Activated T-helper 2 cell treated with anti-CD3 and anti-CD28 coated beads, Interferon-gamma antibody, Interleukin-2, Interleukin-4, amounts not matched to agents 10 μg/mL and 5 μg/mL and 100 μg/mL, durations not matched to agents 14 hours and 24 hours and 36 hours (primary cell): ENCODE data around the gene PICALM. TPM values are rescaled to one million over a fixed set of nuclear protein-coding genes. Genes with fewer than 3 reads are reported as not detected.

Experiments
- DNase-seq: peaks from one replicate; pipeline ENCODE4 v3.0.0; 2021; ENCODE audit warnings: low spot score
- H3K27ac Mint-ChIP-seq: one replicate; pipeline ENCODE4 v1.8.0; 2021; ENCODE audit warnings: mixed read lengths
- H3K27me3 Mint-ChIP-seq: one replicate; pipeline ENCODE4 v1.8.0; 2021; ENCODE audit warnings: low read depth, mixed read lengths
- H3K36me3 Mint-ChIP-seq: one replicate; pipeline ENCODE4 v1.8.0; 2021; ENCODE audit warnings: low read depth, mixed read lengths
- H3K4me1 Mint-ChIP-seq: one replicate; pipeline ENCODE4 v1.8.0; 2021; ENCODE audit warnings: low read depth, mixed read lengths
- H3K4me3 Mint-ChIP-seq: one replicate; pipeline ENCODE4 v1.8.0; 2021; ENCODE audit warnings: low read depth, mild to moderate bottlenecking, moderate library complexity, mixed read lengths
- H3K9me3 Mint-ChIP-seq: one replicate; pipeline ENCODE4 v1.8.0; 2021; ENCODE audit warnings: mixed read lengths
- intact Hi-C: fragments of 100-400 bp; cut with micrococcal nuclease; formaldehyde crosslinking; loops from one replicate; pipeline ENCODE4 v1.15.1; 2023
- total RNA-seq: library from RNA; stranded (reverse); gene quantifications from 2 replicates; pipeline ENCODE4 v1.2.3, GENCODE V29; 2022

The PICALM gene
- total RNA-seq, 1 donor from 2014 or later, result 213 TPM

DNA sequence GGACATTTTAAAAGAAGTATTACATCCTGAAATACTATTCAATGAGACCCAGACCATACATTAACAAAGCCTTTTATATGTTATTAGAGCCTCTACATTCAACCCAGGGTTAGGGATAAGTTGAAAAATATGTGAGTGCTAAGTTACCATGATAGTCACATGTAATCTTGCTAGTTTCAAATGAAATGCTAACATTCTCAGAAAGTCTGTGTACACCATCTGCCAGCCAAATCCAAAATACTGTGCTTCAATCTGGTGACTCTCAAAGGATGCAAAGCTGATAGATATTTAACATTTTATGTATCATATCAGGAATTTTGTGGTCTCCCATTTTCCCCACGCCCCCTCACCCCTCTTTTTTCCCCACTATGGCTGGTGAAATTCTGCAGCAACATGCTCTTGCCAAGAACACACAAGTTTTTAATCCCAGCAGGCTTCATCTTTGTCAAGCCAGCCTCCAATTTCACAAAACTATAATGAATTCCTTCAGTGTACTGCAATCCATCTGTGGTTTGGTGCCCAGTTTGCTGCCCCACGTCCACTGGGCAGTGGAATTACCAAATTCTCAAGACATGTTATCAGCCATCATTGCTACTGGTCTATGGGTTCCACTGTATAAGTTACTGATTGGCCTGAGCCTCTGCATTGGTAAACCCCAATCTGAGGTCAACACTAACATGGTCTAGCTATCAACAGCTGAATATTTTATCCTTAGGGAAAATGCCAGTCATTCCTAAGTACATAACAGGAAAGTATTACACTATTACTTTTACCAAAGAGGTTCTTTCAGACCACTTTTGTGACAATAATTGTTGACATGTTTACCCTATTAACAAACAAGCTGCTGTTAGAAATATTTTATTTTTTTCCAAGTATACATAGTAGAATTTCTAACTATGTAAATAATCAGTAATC is 1.5 kb upstream of the PICALM start:
- intact Hi-C loops, result no loop called here
- peaks cover 24% of the 10 kb centered on the region for H3K4me1 Mint-ChIP-seq
- peaks cover 2% of the 10 kb centered on the region for H3K27me3 Mint-ChIP-seq
- H3K9me3 Mint-ChIP-seq, result no peaks in the 10 kb centered on the region
- H3K36me3 Mint-ChIP-seq, result peaks cover 30% of the 10 kb centered on the region
- peak overlapping the region; percentile 86 for H3K27ac Mint-ChIP-seq
- DNase-seq, result no peak
- peak overlapping the region; percentile 64 for H3K4me3 Mint-ChIP-seq

DNA sequence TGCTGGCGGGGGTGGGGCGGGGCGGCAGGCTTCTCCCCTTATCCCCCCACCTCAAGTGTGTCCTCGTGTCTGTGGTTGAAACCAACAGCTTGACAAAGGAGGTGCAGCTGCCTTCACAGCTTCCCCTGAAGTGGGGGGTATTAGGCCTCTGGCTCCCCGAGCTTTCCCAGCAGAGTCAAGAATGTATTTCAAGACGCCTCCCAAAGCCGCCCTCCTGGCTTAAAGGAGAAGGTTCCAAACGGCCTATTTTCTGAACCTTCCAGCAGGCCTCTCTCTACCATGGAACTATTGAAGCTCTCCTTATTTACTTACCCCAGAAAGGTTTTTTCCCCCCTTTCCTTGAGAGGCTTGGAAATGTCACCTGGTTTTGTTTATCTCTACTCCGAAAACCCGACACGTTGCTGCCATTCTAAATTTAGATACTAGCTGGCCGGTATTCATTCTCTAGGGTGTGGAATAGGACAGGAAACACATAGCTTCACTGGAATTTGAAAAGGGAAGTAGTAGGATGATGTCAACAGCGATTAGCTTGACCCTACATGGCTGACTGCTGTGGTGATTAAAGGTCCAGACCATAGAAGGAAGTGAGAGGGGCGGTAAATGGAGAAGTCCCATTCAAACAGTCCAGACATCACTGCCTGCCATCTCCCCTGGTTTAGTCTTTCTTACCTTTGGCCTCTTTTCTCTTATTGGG is 671 bp upstream of the PICALM start:
- peaks cover 34% of the 10 kb centered on the region for H3K36me3 Mint-ChIP-seq
- intact Hi-C loops, result loop anchor here (1.0 to 10.0 kb wide), 9 partner anchors 48 to 735 kb away; partner anchors contain the start of genes PRSS23 and TMEM126B
- H3K27ac Mint-ChIP-seq, result peak overlapping the region; percentile 86
- H3K27me3 Mint-ChIP-seq, result peaks cover 2% of the 10 kb centered on the region
- H3K9me3 Mint-ChIP-seq, result no peaks in the 10 kb centered on the region
- H3K4me1 Mint-ChIP-seq, result peaks cover 25% of the 10 kb centered on the region
- no peak for DNase-seq
- H3K4me3 Mint-ChIP-seq, result peak overlapping the region; percentile 64

DNA sequence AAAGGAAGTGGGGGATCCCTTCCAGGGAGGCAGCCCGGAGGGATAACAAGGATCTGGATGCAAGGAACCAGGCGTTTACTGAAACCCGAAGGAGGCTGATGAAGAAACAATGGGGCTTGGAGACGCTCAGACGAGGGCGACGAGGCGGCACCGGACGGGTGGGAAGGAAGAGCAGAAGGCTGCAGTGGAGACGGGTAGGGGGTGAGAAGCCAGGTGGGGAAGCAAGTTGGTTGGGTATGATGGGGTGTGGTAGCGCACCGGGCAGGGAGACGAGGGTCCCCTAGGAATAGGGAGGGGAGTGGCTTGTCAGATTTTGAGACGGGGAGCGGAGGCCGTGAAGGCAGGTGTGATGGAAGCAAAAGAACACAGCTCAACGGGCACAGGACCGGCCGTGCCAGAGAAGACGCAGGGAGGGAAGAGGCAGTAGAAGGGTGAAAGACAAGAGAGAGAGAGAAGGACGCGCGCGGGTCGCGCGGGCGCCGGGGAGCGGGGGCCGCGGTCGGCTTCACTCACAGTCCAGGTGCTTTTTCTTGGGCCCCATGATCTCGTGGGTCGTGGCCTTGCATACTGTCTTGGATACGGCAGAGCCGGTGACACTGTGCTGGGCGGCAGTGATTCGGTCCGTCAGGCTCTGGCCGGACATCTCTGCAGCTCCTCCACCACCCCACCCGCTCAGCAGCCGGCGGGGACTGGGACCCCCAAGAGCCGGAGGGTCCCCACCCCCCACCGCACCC is 579 bp downstream of the PICALM start:
- H3K36me3 Mint-ChIP-seq, result peaks cover 42% of the 10 kb centered on the region
- H3K9me3 Mint-ChIP-seq, result no peaks in the 10 kb centered on the region
- H3K4me3 Mint-ChIP-seq, result peak overlapping the region; percentile 95
- H3K4me1 Mint-ChIP-seq, result peaks cover 34% of the 10 kb centered on the region
- DNase-seq, result no peak
- peak overlapping the region; percentile 88 for H3K27ac Mint-ChIP-seq
- intact Hi-C loops, result loop anchor here (1.0 to 10.0 kb wide), 7 partner anchors 70 to 736 kb away; partner anchors contain the start of genes PRSS23 and TMEM126B
- H3K27me3 Mint-ChIP-seq, result peaks cover 2% of the 10 kb centered on the region

DNA sequence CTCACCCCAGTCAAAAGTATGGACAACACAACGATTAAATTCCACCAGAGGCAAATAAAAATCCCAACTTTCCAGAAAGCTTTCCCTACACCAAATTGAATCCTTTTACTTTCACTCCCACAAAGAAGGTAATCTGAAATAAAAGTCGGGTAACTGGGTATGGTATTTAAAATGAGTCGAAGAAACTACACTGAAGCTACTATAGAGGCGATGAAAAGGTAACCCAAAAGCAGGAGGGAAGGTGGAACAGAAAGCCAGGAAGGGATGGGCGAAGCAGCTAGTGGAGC is 1.1 kb downstream of the PICALM start:
- intact Hi-C loops, result loop anchor here (1.0 to 10.0 kb wide), 8 partner anchors 71 to 737 kb away; partner anchors contain the start of genes PRSS23 and TMEM126B
- Mint-ChIP-seq H3K9me3 (no peaks in the 10 kb centered on the region), H3K27ac (peak overlapping the region; percentile 88), H3K36me3 (peaks cover 42% of the 10 kb centered on the region), H3K27me3 (no peaks in the 10 kb centered on the region), H3K4me1 (peaks cover 34% of the 10 kb centered on the region), H3K4me3 (peak overlapping the region; percentile 95)
- no peak for DNase-seq

DNA sequence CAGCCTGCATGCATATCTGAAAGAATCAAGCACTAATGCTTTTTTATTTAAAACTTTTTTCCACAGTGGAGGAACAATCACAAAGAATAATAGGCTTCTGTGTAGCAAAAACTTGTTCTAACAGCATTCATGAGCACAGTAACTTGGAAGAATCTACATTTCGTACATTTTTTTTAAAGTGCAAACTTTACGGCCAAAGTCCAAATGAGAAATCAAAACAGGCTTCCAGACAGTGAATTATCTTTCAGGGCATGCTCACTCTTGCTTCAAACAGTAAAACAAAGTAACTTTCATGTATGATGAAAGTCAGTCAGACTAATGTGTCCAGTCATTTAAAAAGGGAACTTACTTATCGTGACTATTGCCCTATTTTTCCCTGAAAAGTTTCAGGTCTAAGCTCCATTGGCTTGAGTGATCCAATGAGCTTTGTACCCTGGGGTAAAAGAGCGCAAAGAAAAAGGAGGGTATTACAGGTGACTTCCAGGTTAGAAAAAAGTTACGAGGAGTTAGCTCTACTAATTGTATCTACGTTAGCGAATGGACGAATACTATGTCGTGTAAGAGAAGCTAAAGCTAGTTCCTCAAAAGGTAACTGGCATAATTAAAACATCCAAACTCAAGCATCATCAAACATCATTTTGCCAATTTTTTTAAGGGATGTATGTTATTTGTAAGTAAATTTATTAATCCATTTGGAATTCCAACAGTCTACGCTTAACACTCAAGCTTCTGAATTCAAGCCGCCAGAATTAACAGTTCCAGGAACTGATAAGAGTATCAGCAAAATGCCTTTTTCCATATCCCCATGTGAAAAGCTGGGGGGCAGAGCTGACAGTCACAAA is 1.7 kb downstream of the PICALM start:
- no peak for DNase-seq
- Mint-ChIP-seq H3K4me3 (peak overlapping the region; percentile 95), H3K9me3 (no peaks in the 10 kb centered on the region), H3K27me3 (no peaks in the 10 kb centered on the region), H3K27ac (peak overlapping the region; percentile 88), H3K36me3 (peaks cover 46% of the 10 kb centered on the region), H3K4me1 (peaks cover 37% of the 10 kb centered on the region)
- intact Hi-C loops, result loop anchor here (2.0 to 10.0 kb wide), 5 partner anchors 116 to 738 kb away; partner anchors contain the start of gene PRSS23

DNA sequence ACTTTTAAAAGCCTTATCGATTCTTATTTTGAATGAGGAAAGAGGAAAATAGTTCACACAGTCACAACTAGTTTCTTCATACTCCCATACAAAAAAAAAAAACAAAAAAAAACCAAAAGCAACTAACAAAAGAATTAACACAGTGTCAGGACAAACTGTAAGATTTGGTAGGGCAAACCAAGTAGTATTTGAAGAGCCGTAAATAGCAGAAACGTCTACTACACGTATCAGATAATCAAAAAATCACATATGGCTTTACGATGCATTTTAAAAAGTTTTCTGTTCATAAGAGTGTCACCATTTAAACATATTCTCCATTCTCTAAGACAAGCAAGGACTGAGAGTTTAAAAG is 2.3 kb downstream of the PICALM start:
- intact Hi-C loops, result loop anchor here (2.0 to 10.0 kb wide), 5 partner anchors 116 to 738 kb away; partner anchors contain the start of gene PRSS23
- Mint-ChIP-seq H3K27ac (peak overlapping the region; percentile 88), H3K36me3 (peaks cover 50% of the 10 kb centered on the region), H3K4me1 (peaks cover 42% of the 10 kb centered on the region), H3K27me3 (no peaks in the 10 kb centered on the region), H3K4me3 (peak overlapping the region; percentile 95), H3K9me3 (peaks cover 4% of the 10 kb centered on the region)
- DNase-seq, result no peak

DNA sequence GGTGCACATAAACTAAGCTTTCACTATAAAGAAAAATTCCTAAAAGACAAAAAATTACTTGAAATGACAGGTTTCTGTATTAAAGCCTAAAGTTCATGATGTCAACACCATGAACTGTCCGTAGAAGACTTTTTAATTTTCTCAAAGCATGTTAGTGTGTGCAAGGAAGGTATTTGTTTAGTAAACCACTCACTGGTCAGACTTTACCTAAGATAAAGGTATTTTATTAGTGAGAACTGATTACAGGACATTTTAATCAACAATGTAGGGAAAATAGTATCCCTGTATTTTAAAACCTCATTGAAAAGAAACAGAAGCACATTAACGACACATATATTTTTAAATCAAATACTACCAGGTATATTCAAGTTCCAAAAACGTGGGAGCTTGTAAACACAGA is 2.9 kb downstream of the PICALM start:
- Mint-ChIP-seq H3K4me1 (peaks cover 43% of the 10 kb centered on the region), H3K36me3 (peaks cover 56% of the 10 kb centered on the region), H3K4me3 (peak overlapping the region; percentile 95), H3K27me3 (no peaks in the 10 kb centered on the region), H3K27ac (peak overlapping the region; percentile 88), H3K9me3 (peaks cover 4% of the 10 kb centered on the region)
- DNase-seq, result no peak
- intact Hi-C loops, result loop anchor here (2.0 to 10.0 kb wide), 5 partner anchors 117 to 739 kb away; partner anchors contain the start of gene PRSS23

DNA sequence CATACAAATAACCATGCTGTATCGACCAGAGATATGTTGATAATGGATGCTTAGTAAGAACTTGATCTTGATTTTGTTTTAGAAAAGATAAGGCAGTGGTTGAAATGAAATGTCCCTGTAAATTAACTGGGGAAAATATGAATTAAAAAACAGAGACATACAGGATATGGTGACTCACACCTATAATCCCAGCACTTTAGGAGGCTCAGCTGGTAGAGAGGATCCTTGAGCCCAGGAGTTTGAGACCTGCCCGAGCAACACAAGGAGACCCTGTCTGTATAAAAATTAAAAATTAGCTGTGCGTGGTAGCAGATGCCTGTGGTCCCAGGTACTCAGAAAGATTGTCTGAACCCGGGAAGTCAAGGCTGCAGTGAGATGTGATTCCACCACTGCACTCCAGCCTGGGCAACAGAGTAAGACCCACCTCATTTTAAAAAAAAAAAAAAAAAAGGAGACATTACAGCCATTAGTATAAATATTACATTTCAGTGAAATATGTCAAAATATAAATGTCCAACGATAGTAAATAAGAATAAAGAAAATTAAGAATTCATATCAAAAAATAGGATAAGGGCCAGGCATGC is 4.6 kb downstream of the PICALM start:
- Mint-ChIP-seq H3K4me1 (peaks cover 39% of the 10 kb centered on the region), H3K27ac (peak overlapping the region; percentile 79), H3K36me3 (peaks cover 66% of the 10 kb centered on the region), H3K4me3 (peak overlapping the region; percentile 95), H3K27me3 (no peaks in the 10 kb centered on the region), H3K9me3 (peaks cover 4% of the 10 kb centered on the region)
- no peak for DNase-seq
- intact Hi-C loops, result loop anchor here (1.0 to 10.0 kb wide), 3 partner anchors 17 to 740 kb away; partner anchors contain the start of gene PRSS23

DNA sequence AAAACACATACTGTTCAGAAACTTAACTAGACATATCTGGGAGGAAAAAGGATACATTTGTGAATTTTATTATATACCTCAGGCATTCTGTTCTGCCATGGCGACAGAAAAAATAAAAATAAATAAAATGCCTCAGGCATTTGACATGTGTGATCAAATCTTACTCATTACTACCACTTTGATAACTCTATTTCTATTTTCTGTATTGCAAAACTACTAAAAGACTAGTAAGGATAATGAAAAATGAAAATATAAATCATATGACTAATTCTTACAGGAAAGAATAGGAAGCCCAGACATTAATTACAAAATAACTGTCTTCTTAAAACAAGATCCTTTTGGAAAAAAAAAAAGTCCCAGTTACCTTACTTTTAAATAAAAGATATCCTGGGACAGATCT is 5.3 kb downstream of the PICALM start:
- DNase-seq, result no peak
- Mint-ChIP-seq H3K36me3 (peaks cover 71% of the 10 kb centered on the region), H3K27me3 (no peaks in the 10 kb centered on the region), H3K9me3 (peaks cover 4% of the 10 kb centered on the region), H3K4me1 (peaks cover 47% of the 10 kb centered on the region), H3K4me3 (peak overlapping the region; percentile 95), H3K27ac (peak overlapping the region; percentile 79)
- intact Hi-C loops, result loop anchor here (10.0 kb wide), 2 partner anchors 381 to 741 kb away; partner anchors contain the start of gene PRSS23

DNA sequence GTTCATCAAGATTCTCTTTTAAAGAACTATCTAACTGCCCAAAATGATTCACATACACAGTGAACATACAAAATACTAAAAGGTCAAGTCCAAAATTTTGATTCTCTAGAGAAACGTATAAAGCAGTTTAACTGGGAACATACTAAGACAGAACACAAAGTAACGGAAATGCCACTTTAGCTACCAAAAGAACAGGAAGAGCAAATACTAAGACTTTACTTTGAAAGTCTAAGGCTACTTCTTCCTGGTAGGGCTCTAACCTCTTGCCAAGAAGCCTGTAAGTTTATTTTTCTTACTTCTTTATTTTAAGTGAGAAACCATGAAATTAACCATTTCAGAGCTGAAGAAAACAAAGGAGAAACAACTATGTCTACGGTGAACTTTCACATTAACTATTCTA is 6.2 kb downstream of the PICALM start:
- intact Hi-C loops, result loop anchor here (10.0 kb wide), 2 partner anchors 382 to 742 kb away; partner anchors contain the start of gene PRSS23
- peaks cover 67% of the 10 kb centered on the region for H3K36me3 Mint-ChIP-seq
- no peak for DNase-seq
- peaks cover 4% of the 10 kb centered on the region for H3K9me3 Mint-ChIP-seq
- H3K4me1 Mint-ChIP-seq, result peaks cover 51% of the 10 kb centered on the region
- H3K4me3 Mint-ChIP-seq, result peak overlapping the region; percentile 55
- no peaks in the 10 kb centered on the region for H3K27me3 Mint-ChIP-seq
- H3K27ac Mint-ChIP-seq, result peak overlapping the region; percentile 54

DNA sequence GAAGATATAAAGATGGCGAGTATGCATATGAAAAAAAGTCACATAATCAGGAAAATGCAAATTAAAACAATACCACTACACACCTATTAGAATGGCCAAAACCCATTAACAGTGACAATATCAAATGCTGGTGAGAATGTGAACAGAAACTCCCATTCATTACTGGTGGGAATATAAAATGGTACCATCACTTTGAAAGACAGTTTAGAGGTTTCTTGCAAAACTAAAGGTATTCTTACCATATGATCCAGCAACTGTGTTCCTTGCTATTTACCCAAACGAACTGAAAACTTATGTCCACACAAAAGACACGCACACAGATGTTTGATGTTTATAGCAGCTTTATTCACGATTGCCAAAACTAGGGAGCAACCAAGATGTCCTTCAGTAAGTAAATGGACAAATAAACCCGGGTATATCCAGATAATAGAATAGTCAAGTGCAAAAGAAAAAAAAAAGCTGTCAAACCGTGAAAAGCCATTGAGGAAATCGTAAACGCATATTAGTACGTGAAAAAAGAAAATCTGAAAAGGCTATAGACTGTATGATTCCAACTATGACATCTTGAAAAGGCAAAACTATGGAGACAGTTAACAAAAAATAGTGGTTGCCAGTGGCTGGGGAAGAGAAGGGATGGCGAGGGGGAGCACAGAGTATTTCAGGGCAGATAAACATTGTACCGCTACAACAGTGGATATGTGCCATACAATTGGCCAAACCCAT is 7.2 kb downstream of the PICALM start:
- no peaks in the 10 kb centered on the region for H3K27me3 Mint-ChIP-seq
- intact Hi-C loops, result loop anchor here (10.0 kb wide), 2 partner anchors 383 to 743 kb away; partner anchors contain the start of gene PRSS23
- peaks cover 56% of the 10 kb centered on the region for H3K4me1 Mint-ChIP-seq
- peak overlapping the region; percentile 61 for H3K4me3 Mint-ChIP-seq
- no peak for DNase-seq
- H3K27ac Mint-ChIP-seq, result peak overlapping the region; percentile 65
- H3K36me3 Mint-ChIP-seq, result peaks cover 64% of the 10 kb centered on the region
- peaks cover 4% of the 10 kb centered on the region for H3K9me3 Mint-ChIP-seq
